HG02852 (cell line): ENCODE results near the gene MBNL1.
"Not testable (repeated sequence)": the region's sequence is repeated elsewhere in the genome, so short reads cannot be mapped to it uniquely, and the experiment has no call there.

Experiments used
- ATAC-seq: cut with Tn5 transposase; IDR thresholded peaks from one replicate; pipeline ENCODE4 v1.9.1; 2021; ENCODE audit warnings: mild to moderate bottlenecking, moderate library complexity; ENCODE audit not compliant: unreplicated experiment

MBNL1 gene

DNA sequence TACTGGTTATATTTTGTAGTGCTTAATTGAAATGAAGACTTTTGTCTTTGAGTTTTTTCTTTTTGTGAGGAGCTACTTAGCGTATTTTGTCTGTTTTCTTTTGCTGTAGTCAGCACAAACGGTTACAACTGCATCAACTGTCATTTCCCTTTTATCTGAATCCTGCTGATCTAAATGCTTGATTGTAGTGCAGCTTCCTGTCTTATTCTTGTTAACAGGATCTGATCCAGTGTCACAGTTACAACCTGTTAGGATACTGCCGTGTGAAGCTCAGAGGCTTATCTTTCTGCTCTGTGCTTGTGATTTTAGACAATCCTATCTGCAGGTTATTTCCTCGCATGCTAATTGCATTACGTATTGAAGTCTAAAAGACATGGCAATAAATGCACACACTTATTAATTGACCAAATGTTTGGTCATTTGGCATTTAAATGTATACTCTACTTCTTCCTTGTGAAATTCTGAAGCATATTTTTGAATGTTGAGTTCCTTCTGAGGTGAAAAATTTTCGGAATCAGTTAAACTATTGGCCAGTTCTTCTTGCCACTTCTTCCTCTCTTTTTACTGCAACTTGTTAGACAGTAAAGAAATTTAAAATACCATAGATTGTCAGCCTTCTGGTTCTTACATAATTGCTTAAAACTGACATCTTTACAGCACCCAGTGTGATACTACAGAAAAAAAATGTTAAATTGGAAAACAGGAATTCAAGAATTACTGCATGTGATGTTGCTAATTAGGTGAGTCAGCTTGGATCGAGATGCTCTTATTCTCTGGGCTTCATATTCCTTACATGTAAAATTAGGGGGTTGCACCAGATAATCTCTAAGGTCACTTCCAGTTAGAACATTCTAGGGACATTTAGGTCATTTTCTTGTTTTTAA, 168.2 kb downstream of the MBNL1 start:
- no peak for ATAC-seq

DNA sequence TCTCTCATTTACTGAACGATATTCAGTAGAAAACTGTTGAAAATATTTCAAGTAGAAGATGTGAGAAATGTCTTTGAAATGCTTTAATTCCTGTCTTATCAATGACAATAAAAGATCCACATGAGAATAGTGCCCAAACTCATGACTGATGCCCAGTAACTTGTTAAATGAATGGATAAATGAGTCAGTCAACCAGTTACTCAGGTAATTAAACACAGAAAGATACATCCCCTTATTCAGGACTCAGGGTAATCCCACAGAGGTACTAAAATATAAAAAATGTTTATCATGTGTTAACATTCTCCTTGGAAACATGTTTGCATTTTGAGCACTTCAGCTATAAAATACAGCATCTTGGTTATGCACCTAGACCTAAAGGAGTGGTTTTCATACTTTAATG, 169.5 kb downstream of the MBNL1 start:
- ATAC-seq = no peak

DNA sequence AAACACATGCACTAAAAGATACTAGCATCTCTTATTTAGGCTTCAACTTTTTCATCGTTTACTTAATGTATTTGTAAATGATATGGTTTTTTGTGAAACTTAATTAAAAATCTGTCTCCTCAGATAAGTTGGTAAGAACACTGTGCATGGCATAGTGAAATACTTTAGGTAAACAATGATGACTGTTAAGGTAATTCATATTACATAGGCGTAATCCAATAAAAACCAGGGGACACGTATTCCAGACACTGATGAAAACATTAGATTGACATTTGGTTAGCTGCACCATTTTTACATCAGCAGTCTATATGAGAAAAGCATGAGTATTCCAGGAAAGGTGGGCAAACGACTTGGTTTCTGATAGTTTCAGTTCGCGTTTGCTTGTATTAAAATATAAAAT, 170.0 kb downstream of the MBNL1 start:
- ATAC-seq = no peak

DNA sequence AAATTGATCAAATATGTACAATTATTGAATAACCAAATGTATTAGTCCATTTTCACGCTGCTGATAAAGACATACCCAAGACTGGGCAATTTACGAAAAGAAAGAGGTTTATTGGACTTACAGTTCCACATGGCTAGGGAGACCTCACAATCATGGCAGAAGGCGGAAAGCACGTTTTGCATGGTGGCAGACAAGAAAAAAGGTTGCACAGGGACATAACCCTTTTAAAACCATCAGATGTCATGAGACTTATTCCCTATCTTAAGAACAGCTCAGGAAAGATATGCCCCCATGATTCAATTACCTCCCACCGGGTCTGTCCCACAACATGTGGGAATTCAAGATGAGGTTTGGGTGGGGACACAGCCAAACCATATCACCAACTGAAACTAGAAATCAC, 171.5 kb downstream of the MBNL1 start:
- not testable (repeated sequence) for ATAC-seq

DNA sequence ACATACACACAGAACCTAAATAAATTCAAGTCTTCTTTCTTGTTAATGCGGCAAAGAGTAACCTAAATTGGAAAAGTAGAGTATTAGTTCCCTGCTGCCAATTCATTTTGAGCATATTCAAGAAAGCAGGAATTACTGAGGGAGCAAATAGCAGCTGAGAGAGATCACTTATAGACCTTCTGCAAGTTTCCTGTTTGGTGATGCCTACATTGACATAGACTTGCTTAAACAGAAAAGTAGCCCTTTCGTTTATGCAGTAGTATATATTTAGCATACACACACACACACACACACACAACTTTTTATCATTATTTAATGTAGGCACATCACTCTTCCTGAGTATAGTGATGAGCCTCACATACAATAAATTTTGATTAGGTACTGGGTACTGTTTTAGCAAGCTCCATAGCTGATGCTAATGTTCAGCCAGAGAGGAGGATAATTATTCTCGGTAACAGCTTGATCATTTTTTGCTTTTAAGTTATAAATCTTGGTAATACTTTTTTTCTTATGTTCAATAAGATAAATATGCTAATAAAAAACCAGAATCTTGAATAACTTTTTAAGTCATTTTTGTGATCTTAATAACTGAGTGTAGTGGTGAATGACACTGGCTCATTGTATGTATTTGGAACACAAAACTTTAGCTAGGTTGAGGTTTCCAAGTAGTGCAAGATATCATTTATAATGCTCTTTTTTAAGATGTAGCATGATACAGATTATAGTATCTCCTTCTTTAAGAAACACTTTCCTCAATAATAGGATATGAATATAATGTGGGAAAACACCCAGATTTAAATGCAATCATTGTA, 174.7 kb downstream of the MBNL1 start:
- no peak for ATAC-seq

DNA sequence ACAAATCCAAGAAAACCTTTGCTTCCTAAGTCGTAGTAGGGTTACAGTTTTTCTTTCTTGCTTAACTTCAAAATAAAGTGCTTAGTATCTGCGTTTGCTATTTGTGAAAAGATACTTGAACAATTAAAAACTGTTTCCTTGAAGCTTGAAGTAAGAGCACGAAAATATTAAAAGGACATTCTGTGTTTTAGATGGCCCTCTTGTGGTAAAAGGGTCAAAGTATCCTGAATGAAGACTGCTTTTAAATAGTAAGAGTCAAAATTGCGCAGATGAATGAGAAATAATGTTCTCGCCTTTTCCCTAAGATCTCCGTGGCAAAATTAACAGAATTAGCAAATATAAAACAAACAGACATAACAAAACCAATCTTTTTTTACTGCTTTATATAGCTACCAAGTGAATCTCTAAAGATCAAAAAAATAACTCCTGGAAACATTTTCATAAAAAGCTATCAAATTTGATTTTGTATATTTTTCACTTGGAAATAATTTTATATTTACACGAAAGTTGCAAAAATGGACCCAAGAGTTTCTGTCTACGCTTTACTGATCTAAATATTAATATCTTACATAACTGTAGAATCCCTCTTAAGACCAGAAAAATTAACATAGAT, 175.4 kb downstream of the MBNL1 start:
- no peak for ATAC-seq

DNA sequence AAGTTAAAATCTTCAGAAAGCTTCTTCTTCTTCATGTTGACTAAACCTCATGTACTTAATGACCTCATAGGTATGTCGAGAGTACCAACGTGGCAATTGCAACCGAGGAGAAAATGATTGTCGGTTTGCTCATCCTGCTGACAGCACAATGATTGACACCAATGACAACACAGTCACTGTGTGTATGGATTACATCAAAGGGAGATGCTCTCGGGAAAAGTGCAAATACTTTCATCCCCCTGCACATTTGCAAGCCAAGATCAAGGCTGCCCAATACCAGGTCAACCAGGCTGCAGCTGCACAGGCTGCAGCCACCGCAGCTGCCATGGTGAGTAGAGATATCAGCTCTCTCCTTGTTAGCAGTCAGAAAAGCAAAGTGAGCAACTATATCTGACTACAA, 176.5 kb downstream of the MBNL1 start:
- ATAC-seq = no peak

DNA sequence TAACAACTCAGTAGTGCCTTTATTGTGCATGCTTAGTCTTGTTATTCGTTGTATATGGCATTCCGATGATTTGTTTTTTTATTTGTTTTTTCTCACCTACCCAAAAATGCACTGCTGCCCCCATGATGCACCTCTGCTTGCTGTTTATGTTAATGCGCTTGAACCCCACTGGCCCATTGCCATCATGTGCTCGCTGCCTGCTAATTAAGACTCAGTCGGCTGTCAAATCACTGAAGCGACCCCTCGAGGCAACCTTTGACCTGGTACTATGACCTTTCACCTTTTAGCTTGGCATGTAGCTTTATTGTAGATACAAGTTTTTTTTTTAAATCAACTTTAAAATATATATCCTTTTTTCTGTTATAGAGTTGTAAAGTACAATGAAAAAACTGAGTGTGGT, 177.8 kb downstream of the MBNL1 start:
- ATAC-seq = no peak

DNA sequence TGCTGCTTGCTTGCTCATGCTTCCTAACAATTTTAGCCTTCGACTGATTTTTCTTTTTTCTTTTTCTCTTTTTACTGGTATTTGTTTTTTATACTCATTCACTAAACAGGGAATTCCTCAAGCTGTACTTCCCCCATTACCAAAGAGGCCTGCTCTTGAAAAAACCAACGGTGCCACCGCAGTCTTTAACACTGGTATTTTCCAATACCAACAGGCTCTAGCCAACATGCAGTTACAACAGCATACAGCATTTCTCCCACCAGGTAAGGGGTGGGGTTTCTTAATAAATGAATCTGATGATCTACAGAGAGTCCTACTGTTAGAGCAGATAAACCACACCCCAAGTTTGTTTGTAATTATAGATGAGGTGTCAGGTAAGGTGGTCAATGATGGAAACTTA, 178.8 kb downstream of the MBNL1 start:
- ATAC-seq = no peak

DNA sequence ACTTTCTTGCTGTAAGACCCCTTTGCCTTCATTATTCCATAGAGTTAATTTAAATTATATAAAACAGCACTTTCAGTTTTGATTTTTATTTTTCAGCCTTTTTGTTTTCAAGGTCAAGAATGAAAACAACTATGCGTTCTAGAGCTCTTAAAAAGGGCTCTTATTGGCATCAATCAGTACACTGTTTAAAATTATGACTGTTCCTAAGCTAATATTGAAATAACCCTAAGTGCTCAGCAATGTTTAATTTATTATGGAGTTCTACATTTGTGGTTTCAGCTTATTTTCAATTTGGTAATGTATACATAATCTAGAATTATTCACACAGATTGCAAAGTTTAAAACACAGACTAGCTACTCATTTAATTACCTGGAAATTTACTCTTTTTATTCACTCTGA, 179.4 kb downstream of the MBNL1 start:
- no peak for ATAC-seq

DNA sequence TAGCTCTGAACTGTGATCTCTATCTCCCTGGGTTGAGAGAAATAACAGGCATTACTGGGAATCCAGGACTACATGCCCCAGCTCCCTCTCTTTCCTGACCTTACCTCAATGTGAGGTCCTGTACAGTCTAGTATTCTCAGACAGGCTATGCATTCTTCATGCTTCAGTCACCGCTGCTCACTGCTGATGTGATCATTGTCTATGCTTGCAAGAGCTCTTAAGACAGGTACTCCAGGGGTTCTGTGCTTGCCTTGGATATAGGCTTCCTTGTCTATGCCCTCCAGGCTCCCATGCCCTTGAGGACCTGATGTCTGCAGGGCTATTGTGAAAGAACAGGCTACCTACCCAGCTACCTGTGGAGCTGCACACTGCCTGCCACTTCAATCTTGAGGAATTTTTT, 183.6 kb downstream of the MBNL1 start:
- ATAC-seq = no peak

DNA sequence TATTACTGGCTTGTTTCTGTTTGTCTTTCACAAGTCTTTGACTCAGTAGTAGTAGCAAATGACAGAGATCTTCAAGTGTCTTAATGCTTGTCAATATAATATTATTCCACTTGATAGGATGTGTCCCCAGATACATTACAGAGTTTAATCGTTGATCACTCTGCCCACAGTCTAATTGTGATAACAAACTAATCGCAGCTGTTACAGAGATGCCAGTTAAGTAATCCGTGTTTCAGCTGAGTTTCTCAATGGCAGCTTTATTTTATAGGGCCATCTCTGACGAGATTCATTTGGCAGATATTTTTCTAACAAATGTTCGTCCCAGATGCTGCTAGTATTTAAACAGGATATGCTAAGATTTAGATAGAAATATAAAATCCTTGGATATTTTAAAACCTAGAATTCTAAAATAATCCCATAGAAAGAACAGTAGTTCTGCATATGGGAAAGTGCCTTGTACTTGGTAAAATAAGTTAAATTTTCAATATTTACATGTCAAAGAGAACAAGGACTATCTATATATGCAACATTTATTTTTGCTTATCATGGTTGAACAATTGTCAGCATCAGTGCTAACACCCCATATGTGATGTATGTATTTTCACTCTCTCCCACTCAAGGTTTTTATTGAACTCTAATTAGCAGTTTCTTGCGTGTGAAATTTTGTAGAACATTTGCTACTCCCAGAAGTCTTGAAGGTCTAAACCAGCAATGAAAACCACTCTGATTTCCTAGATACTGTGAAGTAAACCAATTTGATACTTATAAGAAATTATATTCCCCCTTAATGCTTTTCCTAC, 185.5 kb downstream of the MBNL1 start:
- ATAC-seq = no peak

DNA sequence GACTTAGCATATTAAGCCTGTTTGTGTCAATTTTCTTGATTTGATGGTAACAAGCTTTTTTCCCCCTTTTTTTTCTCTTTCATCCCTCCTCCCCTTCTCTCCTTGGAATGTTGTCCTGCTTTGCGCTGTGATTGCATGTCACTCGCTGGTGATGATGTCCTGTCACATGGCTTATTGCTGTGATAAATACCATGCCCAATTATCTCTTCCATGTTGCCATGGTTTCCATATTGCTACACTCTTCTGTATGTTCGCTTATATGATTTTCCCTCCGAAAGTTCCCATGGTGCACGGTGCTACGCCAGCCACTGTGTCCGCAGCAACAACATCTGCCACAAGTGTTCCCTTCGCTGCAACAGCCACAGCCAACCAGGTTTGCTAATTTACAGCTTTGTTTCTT, 187.3 kb downstream of the MBNL1 start:
- no peak for ATAC-seq

DNA sequence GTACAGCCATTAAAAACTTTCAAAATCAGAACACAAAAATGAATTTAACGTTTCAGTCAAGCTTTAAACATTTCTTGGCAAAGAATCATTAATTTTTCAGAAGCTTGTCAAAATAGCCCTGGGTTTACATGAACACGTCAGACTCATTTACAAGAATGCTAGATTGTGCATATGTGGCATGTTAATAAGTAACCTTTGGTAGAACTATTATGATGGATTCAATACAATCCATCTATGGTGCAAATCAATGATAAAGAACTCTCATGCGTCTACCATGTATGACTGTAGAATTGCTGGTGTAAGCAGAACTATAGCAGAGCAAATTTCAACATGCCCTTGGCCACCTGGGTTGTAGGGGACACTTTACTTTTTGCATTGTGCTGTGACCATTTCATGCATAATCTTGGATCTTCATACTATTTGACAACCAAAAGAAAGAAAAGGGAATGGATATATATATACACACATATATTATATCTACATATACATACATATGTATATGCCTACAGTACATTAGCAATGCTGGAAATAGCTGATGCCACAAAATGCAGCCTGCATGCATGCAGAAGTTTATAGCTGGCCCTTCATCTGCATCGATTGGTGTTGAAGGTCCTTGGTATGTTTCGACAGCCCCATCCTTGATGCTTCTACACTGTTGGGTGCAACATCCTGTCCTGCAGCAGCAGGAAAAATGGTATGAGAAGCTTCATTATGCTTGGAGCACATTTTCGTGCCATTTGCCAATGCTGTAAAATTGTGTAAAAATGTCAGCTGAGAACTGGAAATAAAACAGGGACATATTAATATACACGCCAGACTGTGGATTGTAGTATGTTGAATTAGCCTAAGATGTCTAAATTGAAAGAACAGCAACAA, 189.0 kb downstream of the MBNL1 start:
- no peak for ATAC-seq

DNA sequence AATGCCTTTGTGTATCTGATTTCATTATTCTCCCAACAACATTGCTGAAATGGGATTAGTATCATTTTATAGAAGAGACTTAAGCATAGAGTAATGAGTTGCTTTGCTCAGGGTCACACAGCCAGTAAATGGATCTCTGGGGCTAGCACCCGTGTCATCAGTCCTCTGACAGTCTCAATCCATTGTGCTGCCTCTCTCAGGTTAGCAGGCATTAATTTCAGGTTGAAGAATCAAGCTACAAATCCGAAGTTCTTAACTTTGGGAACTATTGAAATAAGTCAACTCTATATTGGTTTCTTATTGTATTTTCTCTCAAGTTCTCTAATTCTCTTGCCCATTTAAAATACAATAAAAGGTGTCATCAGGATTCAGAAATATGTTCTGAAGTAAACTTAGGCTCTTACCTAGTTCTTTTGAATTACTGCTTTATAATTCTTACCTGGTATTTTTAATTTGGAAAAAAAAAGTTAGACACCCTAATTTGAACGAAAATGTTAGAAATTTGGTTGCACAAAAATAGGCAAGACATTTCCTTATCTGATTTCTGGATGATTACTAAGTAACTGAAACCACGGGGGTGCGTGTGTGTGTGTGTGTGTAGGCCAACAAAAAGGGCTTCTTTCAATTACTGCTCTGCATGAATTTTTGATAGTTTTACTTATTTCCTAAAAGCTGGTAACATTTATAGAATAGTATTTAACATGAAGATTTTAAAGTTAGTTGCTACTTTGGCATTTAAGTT, 189.8 kb downstream of the MBNL1 start:
- no peak for ATAC-seq

DNA sequence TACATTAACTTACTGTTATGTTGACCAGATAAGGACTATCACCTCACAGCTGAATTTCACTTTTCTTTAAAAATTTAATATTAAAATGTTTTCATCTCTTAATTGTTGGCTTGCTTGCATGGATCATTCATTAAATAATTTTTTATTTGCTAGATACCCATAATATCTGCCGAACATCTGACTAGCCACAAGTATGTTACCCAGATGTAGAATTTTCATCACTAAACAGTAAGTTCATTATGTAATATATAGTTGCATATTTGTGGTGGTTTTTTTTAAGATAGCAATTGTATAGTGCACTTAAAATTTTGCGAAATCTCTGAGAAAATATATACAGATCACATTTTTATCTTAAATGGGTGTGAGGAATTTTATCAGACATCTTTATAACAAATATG, 190.4 kb downstream of the MBNL1 start:
- ATAC-seq = no peak

DNA sequence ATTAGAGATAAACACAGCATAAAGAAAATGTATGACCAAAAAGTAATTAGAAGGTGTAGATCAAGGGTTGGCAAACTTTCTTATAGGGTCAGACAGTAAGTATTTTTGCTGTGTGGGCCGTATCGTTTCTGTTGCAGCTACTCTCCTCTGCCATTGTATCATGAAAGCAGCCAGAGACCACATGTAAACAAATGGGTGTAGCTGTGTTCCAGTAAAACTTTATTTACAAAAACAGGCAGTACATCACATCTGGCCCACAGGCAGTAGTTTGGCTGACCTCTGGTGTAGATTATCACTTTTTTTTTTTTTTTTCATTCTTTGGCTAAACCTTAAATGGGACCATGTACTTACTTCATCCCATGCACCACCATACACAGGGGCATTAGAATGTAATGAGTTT, 190.8 kb downstream of the MBNL1 start:
- no peak for ATAC-seq

DNA sequence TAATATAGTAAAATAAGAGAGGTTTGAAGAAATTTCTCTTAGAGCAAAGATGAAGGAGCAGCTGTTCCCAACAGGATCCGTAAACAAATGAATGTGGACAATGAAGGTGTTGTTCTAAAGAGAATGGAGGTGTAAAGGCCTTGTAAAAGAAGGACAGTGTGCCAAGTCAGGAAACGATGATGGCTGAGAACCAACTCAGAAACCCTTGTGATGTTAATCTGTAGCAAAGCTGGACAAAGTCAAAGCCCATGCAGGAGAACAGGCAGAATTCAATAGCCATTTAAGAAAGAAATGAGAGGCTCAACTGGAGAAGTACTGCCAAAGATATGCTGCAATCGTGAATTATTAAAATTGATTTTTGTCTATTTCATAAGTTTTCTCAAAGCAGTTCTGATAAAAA, 192.2 kb downstream of the MBNL1 start:
- ATAC-seq = no peak

DNA sequence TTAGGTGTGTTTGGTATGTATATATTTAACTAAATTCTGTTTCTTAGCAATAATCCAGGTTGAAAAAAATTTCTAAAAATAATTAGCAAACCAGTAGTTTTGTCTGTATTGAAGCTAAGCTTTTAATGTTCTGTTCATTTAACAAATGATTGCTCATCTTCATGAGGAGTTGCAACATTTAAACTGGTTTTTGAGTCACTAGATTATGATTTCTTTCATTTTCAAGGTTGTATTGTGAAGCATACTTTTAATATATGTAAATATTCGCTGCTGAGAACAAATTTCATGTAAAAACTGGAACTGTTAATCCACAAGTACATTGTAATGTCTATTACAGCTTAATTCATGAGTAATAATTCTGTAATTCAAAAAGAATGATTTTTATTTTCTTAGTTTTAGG, 192.7 kb downstream of the MBNL1 start:
- no peak for ATAC-seq
